Mucosa of gallbladder (tissue), 1 donor: ENCODE measurements around the gene MRGPRX1. TPM values are rescaled to one million over a fixed set of nuclear protein-coding genes. Genes with fewer than 3 reads are reported as not detected.

Experiments used
- total RNA-seq: library from RNA; stranded (reverse); gene quantifications from one replicate; pipeline ENCODE4 v1.2.1, GENCODE V29; 2021
- donor health status: DM: no; HTN: no; CAD: no.

The MRGPRX1 gene
- total RNA-seq, 1 donor from 2014 or later: not detected

Other genes starting within 250 kb of the MRGPRX1 start
- gene TMEM86A, start 240.6 kb downstream of the MRGPRX1 start, total RNA-seq: 20.1 TPM
- gene IGSF22, start 213.2 kb downstream of the MRGPRX1 start, total RNA-seq: 4.9 TPM
- gene PTPN5, start 147.6 kb downstream of the MRGPRX1 start, total RNA-seq: 0.43 TPM
- 0.09 TPM for gene MRGPRX2, start 121.3 kb upstream of the MRGPRX1 start, total RNA-seq
- gene ZDHHC13, start 177.8 kb upstream of the MRGPRX1 start, total RNA-seq: 18.2 TPM